ENCODE data around the gene HS6ST1.
"Not testable (repeated sequence)": the region's sequence is repeated elsewhere in the genome, so short reads cannot be mapped to it uniquely, and the experiment has no call there.

Gene HS6ST1

DNA sequence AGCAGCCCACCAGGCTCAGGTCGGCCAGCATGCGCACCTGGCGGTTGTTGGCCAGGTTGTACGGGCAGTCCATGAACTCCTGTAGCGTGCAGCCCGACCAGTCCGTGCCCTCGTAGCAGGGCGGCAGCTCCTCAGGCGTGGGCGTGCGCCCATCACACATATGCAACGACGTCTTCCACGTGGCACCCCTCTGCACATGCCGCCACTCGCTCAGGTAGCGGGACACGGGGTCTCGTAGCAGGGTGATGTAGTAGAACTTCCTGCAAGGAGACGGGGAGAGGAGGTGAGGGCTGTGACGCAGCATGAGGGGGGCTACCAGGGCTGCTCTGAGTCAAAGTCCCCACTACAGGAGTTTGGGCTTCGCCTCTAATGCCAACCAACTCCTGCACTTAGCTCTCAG lies 50.1 kb downstream of the HS6ST1 start:
- not testable (repeated sequence) for DNase-seq (ENCODE audit: low read depth, low spot score)

GRCh38 chr2:128268145-128268544 lies 50.5 kb downstream of the HS6ST1 start:
- not testable (repeated sequence) for DNase-seq (ENCODE audit: low read depth, low spot score)

- not testable (repeated sequence) for DNase-seq (ENCODE audit: low read depth, low spot score)
These were observed 51.0 kb downstream of the HS6ST1 start for GRCh38 chr2:128267649-128268048.

- DNase-seq (ENCODE audit: low read depth, low spot score): not testable (repeated sequence)
These were observed 51.5 kb downstream of the HS6ST1 start for GRCh38 chr2:128267197-128267596.

DNA sequence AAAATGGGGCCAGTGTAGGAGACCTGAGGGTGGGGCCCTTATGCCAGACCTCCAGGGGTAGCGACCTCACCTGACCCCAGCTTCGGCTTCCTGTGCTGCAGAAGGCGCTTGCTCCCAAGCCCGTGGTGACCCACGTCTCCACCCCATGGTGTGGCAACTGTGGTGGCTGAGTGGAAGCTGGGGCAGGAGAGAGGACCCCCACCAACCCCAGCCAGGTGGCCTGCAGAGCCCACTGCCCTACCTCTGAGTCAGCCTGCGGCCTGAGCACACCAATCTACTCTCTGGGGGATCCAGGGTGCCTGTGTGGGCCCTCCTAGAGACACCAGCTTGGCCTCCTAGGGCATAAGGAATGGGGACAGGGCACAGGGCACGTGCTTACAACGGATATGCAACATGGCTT lies 52.2 kb downstream of the HS6ST1 start:
- DNase-seq (ENCODE audit: low read depth, low spot score): not testable (repeated sequence)

DNA sequence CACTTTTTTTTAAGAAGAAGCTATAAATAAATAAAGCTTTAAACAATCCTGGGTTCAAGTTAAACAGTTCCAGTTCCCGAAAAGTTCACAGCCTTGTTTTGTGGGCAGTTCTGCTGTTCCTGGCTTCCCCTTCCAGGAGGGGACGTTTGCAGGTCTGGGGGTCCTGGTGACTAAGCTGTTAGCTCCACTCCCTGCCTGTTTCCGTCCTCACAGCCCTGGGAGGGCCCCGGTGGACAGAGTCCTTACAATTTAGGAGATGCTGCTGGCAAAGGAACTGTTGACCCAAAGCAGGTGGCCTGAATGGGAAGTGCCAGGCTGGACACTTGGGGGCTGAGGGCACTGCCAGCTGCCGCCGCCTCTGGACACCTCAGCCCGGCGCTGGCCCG lies 53.1 kb downstream of the HS6ST1 start:
- not testable (repeated sequence) for DNase-seq (ENCODE audit: low read depth, low spot score)

- DNase-seq (ENCODE audit: low read depth, low spot score): no peak
These were observed 53.6 kb downstream of the HS6ST1 start for GRCh38 chr2:128264881-128265607.

GRCh38 chr2:128263902-128264331 lies 54.8 kb downstream of the HS6ST1 start:
- no peak for DNase-seq (ENCODE audit: low read depth, low spot score)

- DNase-seq (ENCODE audit: low read depth, low spot score): no peak
These were observed 56.1 kb downstream of the HS6ST1 start for GRCh38 chr2:128262315-128263253.

DNA sequence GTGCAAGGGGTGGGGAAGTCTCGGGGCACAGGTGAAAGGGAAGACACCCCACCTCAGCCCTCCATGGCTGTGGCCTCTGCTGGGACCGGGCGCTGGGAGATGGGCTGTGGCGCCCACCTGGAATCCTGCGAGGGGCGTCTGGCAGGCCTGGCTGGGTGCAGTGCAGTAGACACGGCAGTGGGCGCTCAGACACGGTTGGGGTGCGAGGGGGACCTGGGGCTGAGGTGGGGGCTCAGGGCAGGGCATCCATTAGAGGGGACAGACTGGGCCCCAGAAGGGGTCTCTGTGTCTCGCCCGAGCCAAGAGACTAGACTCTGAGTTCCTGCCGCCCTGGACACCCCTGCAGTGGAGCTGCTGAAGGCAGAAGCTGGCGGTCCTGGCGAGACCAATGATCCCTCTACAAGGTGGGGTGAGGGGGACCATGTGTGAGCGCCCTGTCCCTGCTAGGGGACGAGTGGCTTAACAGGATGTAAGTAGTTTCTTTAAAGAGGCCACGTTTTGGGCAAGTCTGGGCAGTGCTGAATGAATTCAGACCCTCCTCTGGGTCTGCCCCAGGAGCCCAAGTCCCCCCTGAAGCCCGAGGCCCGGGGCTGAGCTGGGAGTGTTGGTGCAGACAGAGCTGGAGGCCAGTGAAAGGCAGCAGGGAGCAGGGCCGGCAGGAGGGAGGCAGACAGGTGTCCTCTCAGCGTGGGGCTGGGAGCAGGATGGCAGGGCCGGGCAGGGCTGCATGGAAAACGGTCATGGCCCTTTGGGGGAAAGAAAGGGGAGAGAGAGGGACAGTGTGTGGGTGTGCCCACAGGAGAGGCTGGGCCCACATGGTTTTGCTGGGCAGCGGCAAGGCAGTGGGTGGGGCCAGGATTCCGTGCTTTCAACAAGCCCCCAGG lies 57.2 kb downstream of the HS6ST1 start:
- DNase-seq (ENCODE audit: low read depth, low spot score): no peak

- peak; percentile 58 for DNase-seq (ENCODE audit: low read depth, low spot score)
These were observed 58.2 kb downstream of the HS6ST1 start for GRCh38 chr2:128260239-128261138.

DNA sequence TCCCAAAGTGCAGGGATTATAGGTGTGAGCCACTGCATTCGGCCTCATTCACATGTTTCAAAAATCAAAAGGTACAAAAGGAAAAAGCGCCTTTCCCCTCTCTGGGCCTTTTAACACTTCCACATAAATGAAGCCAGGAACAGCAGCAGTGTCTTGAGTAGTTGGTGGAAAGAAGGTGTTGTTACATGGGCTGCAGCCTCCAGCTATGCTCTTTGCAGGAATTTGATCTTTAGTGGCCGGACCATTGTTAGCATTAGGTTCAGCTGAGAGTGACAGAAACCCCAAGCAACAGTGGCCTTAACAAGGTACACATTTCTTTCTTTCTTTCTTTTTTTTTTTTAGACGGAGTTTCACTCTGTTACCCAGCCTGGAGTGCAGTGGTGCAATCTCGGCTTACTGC lies 59.1 kb downstream of the HS6ST1 start:
- DNase-seq (ENCODE audit: low read depth, low spot score): no peak

DNA sequence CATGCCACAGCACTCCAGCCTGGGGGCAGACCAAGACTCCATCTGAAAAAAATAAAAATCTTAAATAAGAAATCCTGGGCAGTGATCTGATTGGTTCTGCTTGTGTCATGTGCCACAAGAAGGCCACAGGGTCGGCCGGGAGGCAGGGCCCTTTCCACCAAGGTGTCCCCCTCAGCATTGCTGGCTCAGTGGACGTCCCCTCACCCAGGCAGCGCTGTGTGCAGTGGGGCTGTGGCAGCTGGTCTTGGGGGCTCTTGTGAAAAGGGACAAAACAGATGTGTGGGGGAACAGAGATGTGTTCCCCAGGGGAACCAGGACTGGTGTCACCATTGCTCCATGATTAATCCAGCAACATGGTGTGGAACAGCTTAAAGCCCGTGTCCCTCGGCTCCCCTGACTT lies 60.5 kb downstream of the HS6ST1 start:
- no peak for DNase-seq (ENCODE audit: low read depth, low spot score)

DNA sequence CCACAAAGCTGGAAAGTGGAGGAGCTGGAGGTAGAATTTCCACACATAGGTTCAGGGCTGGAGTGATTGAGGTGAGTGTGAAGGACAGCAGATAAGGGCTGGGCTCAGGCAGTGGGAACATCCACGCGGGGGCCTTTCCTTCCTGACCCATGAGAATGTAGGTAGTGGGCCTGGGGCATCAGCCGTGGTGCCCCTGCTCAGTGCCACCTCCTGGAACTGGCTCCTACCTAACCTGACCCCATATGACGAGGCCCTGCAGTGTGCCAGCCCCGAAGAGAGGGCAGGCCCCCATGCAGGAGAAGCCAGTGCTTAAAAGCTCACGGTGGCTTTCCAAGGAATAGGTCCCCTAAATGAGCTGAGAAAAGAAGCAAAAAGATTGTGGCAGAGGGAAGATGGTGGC lies 66.2 kb downstream of the HS6ST1 start:
- DNase-seq (ENCODE audit: low read depth, low spot score): no peak

GRCh38 chr2:128252086-128252485 lies 66.6 kb downstream of the HS6ST1 start:
- not testable (repeated sequence) for DNase-seq (ENCODE audit: low read depth, low spot score)

GRCh38 chr2:128250229-128251025 lies 68.2 kb downstream of the HS6ST1 start:
- DNase-seq (ENCODE audit: low read depth, low spot score): no peak

- no peak for DNase-seq (ENCODE audit: low read depth, low spot score)
These were observed 69.1 kb downstream of the HS6ST1 start for GRCh38 chr2:128249555-128249954.

DNA sequence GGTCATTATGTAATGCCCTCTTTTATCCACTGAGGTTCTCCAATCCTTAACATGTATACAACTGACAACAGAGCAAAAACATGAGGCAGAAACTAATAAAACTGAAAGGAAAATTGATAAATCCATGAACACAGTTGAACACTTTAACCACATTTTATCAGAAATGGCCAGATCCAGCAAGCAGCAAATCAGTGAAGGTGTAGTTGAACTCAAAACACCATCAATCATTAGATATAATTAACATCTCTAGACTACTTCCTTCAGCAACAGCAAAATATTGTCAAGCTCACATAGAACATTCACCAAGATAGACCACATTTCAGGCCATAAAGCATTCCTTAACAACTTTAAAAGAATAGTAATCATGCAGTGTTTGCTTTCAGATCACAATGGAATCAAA lies 72.9 kb downstream of the HS6ST1 start:
- DNase-seq (ENCODE audit: low read depth, low spot score): no peak

GRCh38 chr2:128241896-128242295 lies 76.8 kb downstream of the HS6ST1 start:
- no peak for DNase-seq (ENCODE audit: low read depth, low spot score)
